Left lung (tissue), 10 donors: Measurements from ENCODE around the gene MYO6. TPM values are rescaled to one million over a fixed set of nuclear protein-coding genes. Genes with fewer than 3 reads are reported as not detected.

Experiments used
- ATAC-seq: fragments of 200-7000 bp; cut with Tn5 transposase; one replicate; pipeline ENCODE4 v1.9.1; 2020; ENCODE audit warnings: moderate library complexity
- DNase-seq, 4 donors: peaks; one replicate each; pipeline ENCODE4 v3.0.0-alpha.2; 2013 to 2020
- H3K27ac ChIP-seq, 2 donors: fragments of 200-600 bp; sonication (generic) in 1 of 2; one replicate each; pipeline versions ENCODE4 v1.5.0 to v1.8.0; 2020 to 2021
- H3K27me3 ChIP-seq, 2 donors: fragments of 200-600 bp; sonication (generic) in 1 of 2; one replicate each; pipeline versions ENCODE4 v1.5.0 to v1.8.0; 2020 to 2021
- H3K36me3 ChIP-seq, 2 donors: fragments of 200-600 bp; sonication (generic) in 1 of 2; one replicate each; pipeline versions ENCODE4 v1.5.0 to v1.8.0; 2020 to 2021
- H3K4me1 ChIP-seq, 2 donors: fragments of 200-600 bp; one replicate each; pipeline ENCODE4 v1.8.0; 2021
- H3K4me3 ChIP-seq, 2 donors: fragments of 200-600 bp; sonication (generic) in 1 of 2; one replicate each; pipeline versions ENCODE4 v1.5.0 to v1.8.0; 2020 to 2021; ENCODE audit warnings: mild to moderate bottlenecking in 1 of 2
- H3K9me3 ChIP-seq, 2 donors: fragments of 200-600 bp; sonication (generic) in 1 of 2; one replicate each; pipeline versions ENCODE4 v1.5.0 to v1.8.0; 2020 to 2021
- CTCF ChIP-seq, 2 donors: fragments of 200-600 bp; sonication (generic) in 1 of 2; IDR thresholded peaks; one replicate each; pipeline versions ENCODE4 v1.5.0 to v1.8.0; 2021; ENCODE audit warnings: antibody characterized with exemption in 2 of 2
- intact Hi-C, 2 donors: fragments of 100-400 bp; cut with DNase I; formaldehyde crosslinking; loops; one replicate each; pipeline versions ENCODE4 v1.11.2 to v1.14.2; 2022
- polyA plus RNA-seq, 6 donors: library from polyadenylated mRNA; unstranded; fragments of 120-200 nt; gene quantifications; one replicate each; pipeline ENCODE4 v1.2.1, GENCODE V29; 2013; ENCODE audit not compliant: insufficient read length in 6 of 6
- total RNA-seq, 2 donors: library from RNA; stranded (reverse); fragmentation: NEBNext Ultra II Directional; extraction: Animal tissue kit (Norgen Biotek cat#: 25700); gene quantifications; one replicate each; pipeline ENCODE4 v1.2.1, GENCODE V29; 2021
- donor health status: DM: no; HTN: yes; CAD: no.
- donor health status: DM: no; HTN: no; CAD: no.

The MYO6 gene
- total and polyA plus RNA-seq, 8 donors: 29.0 to 105 (median 31.4) TPM

GRCh38 chr6:75757295-75757694 is 8.3 kb downstream of the MYO6 start:
- no peak for DNase-seq
- H3K36me3 ChIP-seq: no peaks in the 10 kb centered on the region
- peaks cover 6 to 16% of the 10 kb centered on the region in 2 donors for H3K4me1 ChIP-seq
- no peak overlapping the region for H3K4me3 ChIP-seq
- H3K27ac ChIP-seq: no peak overlapping the region
- TF ChIP-seq CTCF (IDR thresholded peaks at IDR 0.05): no peak
- no peak for ATAC-seq
- no peaks in the 10 kb centered on the region for H3K9me3 ChIP-seq
- intact Hi-C loops: no loop called here
- H3K27me3 ChIP-seq: no peaks in the 10 kb centered on the region

GRCh38 chr6:75758061-75758460 is 9.0 kb downstream of the MYO6 start:
- Histone ChIP-seq H3K9me3 (no peaks in the 10 kb centered on the region), H3K27me3 (no peaks in the 10 kb centered on the region), H3K4me3 (no peak overlapping the region), H3K27ac (no peak overlapping the region), H3K36me3 (no peaks in the 10 kb centered on the region), H3K4me1 (peaks cover 6 to 16% of the 10 kb centered on the region in 2 donors)
- intact Hi-C loops: no loop called here
- no peak for DNase-seq
- ATAC-seq: no peak
- no peak for TF ChIP-seq CTCF (IDR thresholded peaks at IDR 0.05)

- no peaks in the 10 kb centered on the region for H3K36me3 ChIP-seq
- TF ChIP-seq CTCF (IDR thresholded peaks at IDR 0.05): no peak
- ATAC-seq: peak; percentile 62
Observed at GRCh38 chr6:75759207-75759606, 10.2 kb downstream of the MYO6 start.

GRCh38 chr6:75760320-75760719 is 11.3 kb downstream of the MYO6 start:
- intact Hi-C loops: no loop called here
- peaks cover 4 to 16% of the 10 kb centered on the region in 2 donors for H3K4me1 ChIP-seq
- DNase-seq (no peak), ATAC-seq (no peak)
- H3K9me3 ChIP-seq: no peaks in the 10 kb centered on the region
- TF ChIP-seq CTCF (IDR thresholded peaks at IDR 0.05): no peak
- H3K27ac ChIP-seq: no peak overlapping the region
- no peaks in the 10 kb centered on the region for H3K27me3 ChIP-seq
- H3K36me3 ChIP-seq: no peaks in the 10 kb centered on the region
- no peak overlapping the region for H3K4me3 ChIP-seq

More at GRCh38 chr6:75759207-75759606, 10.2 kb downstream of the MYO6 start:
- Histone ChIP-seq H3K4me1 (peaks cover 6 to 16% of the 10 kb centered on the region in 2 donors), H3K27me3 (no peaks in the 10 kb centered on the region), H3K9me3 (no peaks in the 10 kb centered on the region), H3K27ac (peak overlapping the region in 1 of 2 donors; percentile 33), H3K4me3 (no peak overlapping the region)
- intact Hi-C loops: no loop called here
- DNase-seq: no peak

GRCh38 chr6:75761489-75761888 is 12.4 kb downstream of the MYO6 start:
- Histone ChIP-seq H3K4me3 (no peak overlapping the region), H3K9me3 (no peaks in the 10 kb centered on the region), H3K27ac (no peak overlapping the region), H3K36me3 (no peaks in the 10 kb centered on the region), H3K4me1 (peaks cover 4 to 16% of the 10 kb centered on the region in 2 donors), H3K27me3 (no peaks in the 10 kb centered on the region)
- intact Hi-C loops: no loop called here
- no peak for TF ChIP-seq CTCF (IDR thresholded peaks at IDR 0.05)
- DNase-seq: no peak
- ATAC-seq: no peak
